GM23338 (cell line): ENCODE data around the gene MGAT5.

Experiments
- CREB1 ChIP-seq: fragments of 250-450 bp; sonication (Bioruptor Pico); IDR thresholded peaks from 2 replicates; pipeline ENCODE4 v1.5.0; 2020; ENCODE audit warnings: low read depth, mild to moderate bottlenecking, moderate library complexity
- CTCF ChIP-seq, 2 experiments: fragments of 200-600 bp in 1 of 2; sonication (generic) in 1 of 2; conservative IDR thresholded peaks; 2 replicates each; pipeline versions ENCODE4 v1.5.1 to v1.6.1; 2016 to 2017; ENCODE audit warnings: antibody characterized with exemption in 2 of 2, low read depth in 2 of 2, mild to moderate bottlenecking in 2 of 2, moderate library complexity in 1 of 2
- EZH2 ChIP-seq: fragments of 200-600 bp; sonication (generic); IDR thresholded peaks from one replicate; pipeline ENCODE4 v1.8.0; 2017; ENCODE audit warnings: antibody characterized with exemption, mild to moderate bottlenecking, low read depth; ENCODE audit not compliant: unreplicated experiment
- EZH2phosphoT487 ChIP-seq: fragments of 200-600 bp; sonication (generic); IDR thresholded peaks from one replicate; pipeline ENCODE4 v1.8.1; 2018; ENCODE audit warnings: antibody characterized with exemption; ENCODE audit not compliant: unreplicated experiment
- POLR2AphosphoS5 ChIP-seq: IDR thresholded peaks from 2 replicates; pipeline ENCODE4 v1.6.1; 2016; ENCODE audit warnings: antibody characterized with exemption, low read depth
- REST ChIP-seq: IDR thresholded peaks from one replicate; pipeline ENCODE4 v1.6.1; 2018; ENCODE audit warnings: antibody characterized with exemption; ENCODE audit not compliant: unreplicated experiment
- ZNF114 ChIP-seq: fragments of 250-450 bp; sonication (Bioruptor Pico); IDR thresholded peaks from 2 replicates; pipeline ENCODE4 v1.5.0; 2020; ENCODE audit warnings: mild to moderate bottlenecking, moderate library complexity
- ZNF331 ChIP-seq: fragments of 250-450 bp; sonication (Bioruptor Pico); IDR thresholded peaks from 2 replicates; pipeline ENCODE4 v1.5.0; 2020; ENCODE audit warnings: low read depth, mild to moderate bottlenecking, moderate library complexity
- TF ChIP-seq, protein P1 (sequence below): IDR thresholded peaks from 2 replicates; pipeline ENCODE4 v1.6.1; 2016; ENCODE audit warnings: antibody characterized with exemption

- TF ChIP-seq CTCF (conservative IDR thresholded peaks at IDR 0.05; ENCODE audit: low read depth in 2 of 2) (no peak), POLR2AphosphoS5 (no peak), ZNF331 (CRISPR knock-in tag) (no peak), REST (no peak), EZH2 (no peak), EZH2phosphoT487 (no peak), ZNF114 (CRISPR knock-in tag) (no peak), CREB1 (CRISPR knock-in tag) (no peak)
- TF ChIP-seq, protein P1, sequence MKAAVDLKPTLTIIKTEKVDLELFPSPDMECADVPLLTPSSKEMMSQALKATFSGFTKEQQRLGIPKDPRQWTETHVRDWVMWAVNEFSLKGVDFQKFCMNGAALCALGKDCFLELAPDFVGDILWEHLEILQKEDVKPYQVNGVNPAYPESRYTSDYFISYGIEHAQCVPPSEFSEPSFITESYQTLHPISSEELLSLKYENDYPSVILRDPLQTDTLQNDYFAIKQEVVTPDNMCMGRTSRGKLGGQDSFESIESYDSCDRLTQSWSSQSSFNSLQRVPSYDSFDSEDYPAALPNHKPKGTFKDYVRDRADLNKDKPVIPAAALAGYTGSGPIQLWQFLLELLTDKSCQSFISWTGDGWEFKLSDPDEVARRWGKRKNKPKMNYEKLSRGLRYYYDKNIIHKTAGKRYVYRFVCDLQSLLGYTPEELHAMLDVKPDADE = no peak
Measured at GRCh38 chr2:134275058-134275862, 21.4 kb downstream of the MGAT5 start.
